SU-DHL-6 (cell line): ENCODE data around the gene CD300E.

Experiments
- H2AFZ ChIP-seq: fragments of 200-600 bp; sonication (generic); 2 replicates; pipeline ENCODE4 v1.6.1; 2014; ENCODE audit warnings: low read depth, mild to moderate bottlenecking, moderate library complexity, mixed read lengths, antibody characterized with exemption, low read length; ENCODE audit not compliant: severe bottlenecking
- H3F3A ChIP-seq: fragments of 200-600 bp; shearing (Covaris generic); 2 replicates; pipeline ENCODE4 v1.6.0; 2016; ENCODE audit warnings: antibody characterized with exemption, mild to moderate bottlenecking; ENCODE audit not compliant: insufficient read depth
- H3K27ac ChIP-seq: fragments of 200-600 bp; sonication (generic); 2 replicates; pipeline ENCODE4 v1.5.1; 2016; ENCODE audit warnings: low read depth, mild to moderate bottlenecking, low read length, moderate library complexity, mixed read lengths
- H3K27me3 ChIP-seq: fragments of 200-600 bp; sonication (generic), shearing (Covaris generic); 2 replicates; pipeline ENCODE4 v1.6.0; 2014; ENCODE audit warnings: mild to moderate bottlenecking, low read length
- H3K36me3 ChIP-seq: fragments of 200-600 bp; sonication (generic); 2 replicates; pipeline ENCODE4 v1.6.1; 2014; ENCODE audit warnings: mild to moderate bottlenecking, low read length, mixed read lengths
- H3K4me2 ChIP-seq: fragments of 300-600, 200-600 bp; shearing (Covaris generic), sonication (generic); 2 replicates; pipeline ENCODE4 v1.6.0; 2014; ENCODE audit warnings: low read length, low read depth, mild to moderate bottlenecking; ENCODE audit not compliant: poor library complexity, severe bottlenecking
- H3K4me3 ChIP-seq: fragments of 200-600 bp; sonication (generic); 2 replicates; pipeline ENCODE4 v1.5.1; 2014; ENCODE audit warnings: antibody characterized with exemption, low read length, mild to moderate bottlenecking, mixed read lengths; ENCODE audit not compliant: insufficient read depth, poor library complexity, severe bottlenecking
- H3K79me2 ChIP-seq: fragments of 200-600 bp; sonication (generic); 2 replicates; pipeline ENCODE4 v1.6.1; 2014; ENCODE audit warnings: mild to moderate bottlenecking, low read length, moderate library complexity; ENCODE audit not compliant: insufficient read depth
- H3K9ac ChIP-seq: fragments of 200-600 bp; sonication (generic); 2 replicates; pipeline ENCODE4 v1.7.0; 2014; ENCODE audit warnings: mild to moderate bottlenecking, low read length
- H3K9me2 ChIP-seq: fragments of 200-600 bp; sonication (generic); replicated peaks from 2 replicates; pipeline ENCODE4 v1.6.1; 2014; ENCODE audit warnings: low read length; ENCODE audit not compliant: insufficient read depth
- H3K9me3 ChIP-seq: fragments of 200-600 bp; sonication (generic); 2 replicates; pipeline ENCODE4 v1.6.1; 2014; ENCODE audit warnings: low read length, mixed read lengths; ENCODE audit not compliant: insufficient read depth
- H4K20me1 ChIP-seq: fragments of 200-600 bp; sonication (generic); 2 replicates; pipeline ENCODE4 v1.6.1; 2014; ENCODE audit warnings: low read depth, mild to moderate bottlenecking, antibody characterized with exemption, low read length, moderate library complexity, mixed read lengths
- EZH2phosphoT487 ChIP-seq: fragments of 200-600 bp; sonication (generic), shearing (Covaris generic); conservative IDR thresholded peaks from 2 replicates; pipeline ENCODE4 v1.6.1; 2018; ENCODE audit warnings: mild to moderate bottlenecking, antibody characterized with exemption, low read length, moderate library complexity, mixed read lengths
- TF ChIP-seq, protein P1 (sequence below): fragments of 200-600 bp; sonication (generic); IDR thresholded peaks from one replicate; pipeline ENCODE4 v1.5.1; 2017; ENCODE audit warnings: antibody characterized with exemption, mild to moderate bottlenecking, low read length, moderate library complexity; ENCODE audit not compliant: insufficient read depth, poor library complexity, severe bottlenecking

CD300E gene

DNA sequence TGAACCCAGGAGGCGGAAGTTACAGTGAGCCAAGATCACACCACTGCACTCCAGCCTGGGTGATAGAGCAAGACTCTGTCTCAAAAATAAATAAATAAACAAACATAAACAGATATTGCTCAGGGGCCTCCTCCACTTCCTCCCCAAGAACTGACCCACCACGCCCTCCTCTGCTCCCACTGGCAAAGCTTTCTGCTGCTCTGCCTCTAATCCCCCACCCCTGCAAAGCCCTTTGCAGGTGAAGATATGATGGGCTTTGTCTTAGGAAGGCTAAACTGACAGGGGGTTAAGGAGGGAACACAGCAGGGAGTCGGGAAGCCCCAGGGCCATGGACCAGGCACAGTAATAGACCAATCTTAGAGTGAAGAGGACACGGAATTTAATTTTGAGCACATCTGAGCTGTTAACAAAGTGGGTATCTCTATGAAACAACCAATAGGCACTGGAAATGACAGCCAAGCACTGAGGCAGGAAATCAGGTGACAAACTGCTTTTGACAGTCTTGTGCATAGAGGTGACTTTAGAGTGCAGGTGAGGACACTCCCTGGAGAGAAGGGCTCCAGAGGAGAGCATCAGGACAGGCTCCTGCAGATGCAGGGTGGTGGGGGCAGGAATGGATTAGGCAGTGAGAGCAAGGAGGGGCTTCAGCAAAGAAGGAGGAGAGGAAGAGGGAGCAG is 25.1 kb downstream of the CD300E start:
- no peak overlapping the region for H3K4me3 ChIP-seq
- no peaks in the 10 kb centered on the region for H3K79me2 ChIP-seq
- H3K36me3 ChIP-seq, result no peaks in the 10 kb centered on the region
- no peak overlapping the region for H3K27ac ChIP-seq
- H3K27me3 ChIP-seq, result no peaks in the 10 kb centered on the region
- TF ChIP-seq, protein P1, sequence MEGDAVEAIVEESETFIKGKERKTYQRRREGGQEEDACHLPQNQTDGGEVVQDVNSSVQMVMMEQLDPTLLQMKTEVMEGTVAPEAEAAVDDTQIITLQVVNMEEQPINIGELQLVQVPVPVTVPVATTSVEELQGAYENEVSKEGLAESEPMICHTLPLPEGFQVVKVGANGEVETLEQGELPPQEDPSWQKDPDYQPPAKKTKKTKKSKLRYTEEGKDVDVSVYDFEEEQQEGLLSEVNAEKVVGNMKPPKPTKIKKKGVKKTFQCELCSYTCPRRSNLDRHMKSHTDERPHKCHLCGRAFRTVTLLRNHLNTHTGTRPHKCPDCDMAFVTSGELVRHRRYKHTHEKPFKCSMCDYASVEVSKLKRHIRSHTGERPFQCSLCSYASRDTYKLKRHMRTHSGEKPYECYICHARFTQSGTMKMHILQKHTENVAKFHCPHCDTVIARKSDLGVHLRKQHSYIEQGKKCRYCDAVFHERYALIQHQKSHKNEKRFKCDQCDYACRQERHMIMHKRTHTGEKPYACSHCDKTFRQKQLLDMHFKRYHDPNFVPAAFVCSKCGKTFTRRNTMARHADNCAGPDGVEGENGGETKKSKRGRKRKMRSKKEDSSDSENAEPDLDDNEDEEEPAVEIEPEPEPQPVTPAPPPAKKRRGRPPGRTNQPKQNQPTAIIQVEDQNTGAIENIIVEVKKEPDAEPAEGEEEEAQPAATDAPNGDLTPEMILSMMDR, result no peak
- TF ChIP-seq EZH2phosphoT487, result no peak
- no peaks in the 10 kb centered on the region for H3K9me2 ChIP-seq
- no peak overlapping the region for H2AFZ ChIP-seq
- no peaks in the 10 kb centered on the region for H3K9me3 ChIP-seq
- no peak overlapping the region for H3K9ac ChIP-seq
- H4K20me1 ChIP-seq, result no peaks in the 10 kb centered on the region
- no peak overlapping the region for H3K4me2 ChIP-seq
- H3F3A ChIP-seq, result no peaks in the 10 kb centered on the region

DNA sequence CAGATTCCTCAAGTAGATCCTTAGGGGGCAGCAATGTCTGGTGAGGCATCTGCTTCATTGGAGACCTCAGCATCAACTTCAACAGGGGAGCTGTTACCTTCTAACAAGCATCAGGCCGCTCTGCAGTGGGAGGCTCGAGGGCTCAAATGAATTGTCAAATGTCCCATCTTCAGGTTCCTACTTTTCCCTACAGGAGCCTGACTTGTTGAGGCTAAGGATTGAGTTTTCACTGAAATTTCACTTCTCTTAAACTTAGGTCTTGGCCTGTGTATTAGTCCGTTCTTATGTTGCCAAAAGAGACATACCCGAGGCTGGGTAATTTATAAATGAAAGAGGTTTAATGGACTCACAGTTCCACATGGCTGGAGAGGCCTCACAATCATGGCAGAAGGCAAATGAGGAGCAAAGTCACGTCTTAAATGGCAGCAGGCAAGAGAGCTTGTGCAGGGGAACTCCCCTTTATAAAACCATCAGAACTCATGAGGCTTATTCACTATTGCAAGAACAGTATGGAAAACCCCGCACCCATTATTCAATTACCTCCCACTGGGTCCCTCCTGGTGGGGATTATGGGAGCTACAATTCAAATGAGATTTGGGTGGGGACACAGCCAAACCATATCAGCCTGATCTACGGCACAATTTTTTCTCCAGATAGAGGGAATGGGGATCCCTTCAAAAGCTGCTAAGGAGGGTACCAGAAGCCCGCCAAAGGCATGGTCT is 26.3 kb downstream of the CD300E start:
- H3K4me2 ChIP-seq, result no peak overlapping the region
- no peaks in the 10 kb centered on the region for H3K27me3 ChIP-seq
- TF ChIP-seq, protein P1, result no peak
- TF ChIP-seq EZH2phosphoT487, result no peak
- H3K9ac ChIP-seq, result no peak overlapping the region
- no peaks in the 10 kb centered on the region for H3K9me3 ChIP-seq
- no peak overlapping the region for H3K4me3 ChIP-seq
- H3F3A ChIP-seq, result no peaks in the 10 kb centered on the region
- no peaks in the 10 kb centered on the region for H3K36me3 ChIP-seq
- no peak overlapping the region for H2AFZ ChIP-seq
- no peaks in the 10 kb centered on the region for H3K79me2 ChIP-seq
- no peaks in the 10 kb centered on the region for H3K9me2 ChIP-seq
- H3K27ac ChIP-seq, result no peak overlapping the region
- H4K20me1 ChIP-seq, result no peaks in the 10 kb centered on the region

DNA sequence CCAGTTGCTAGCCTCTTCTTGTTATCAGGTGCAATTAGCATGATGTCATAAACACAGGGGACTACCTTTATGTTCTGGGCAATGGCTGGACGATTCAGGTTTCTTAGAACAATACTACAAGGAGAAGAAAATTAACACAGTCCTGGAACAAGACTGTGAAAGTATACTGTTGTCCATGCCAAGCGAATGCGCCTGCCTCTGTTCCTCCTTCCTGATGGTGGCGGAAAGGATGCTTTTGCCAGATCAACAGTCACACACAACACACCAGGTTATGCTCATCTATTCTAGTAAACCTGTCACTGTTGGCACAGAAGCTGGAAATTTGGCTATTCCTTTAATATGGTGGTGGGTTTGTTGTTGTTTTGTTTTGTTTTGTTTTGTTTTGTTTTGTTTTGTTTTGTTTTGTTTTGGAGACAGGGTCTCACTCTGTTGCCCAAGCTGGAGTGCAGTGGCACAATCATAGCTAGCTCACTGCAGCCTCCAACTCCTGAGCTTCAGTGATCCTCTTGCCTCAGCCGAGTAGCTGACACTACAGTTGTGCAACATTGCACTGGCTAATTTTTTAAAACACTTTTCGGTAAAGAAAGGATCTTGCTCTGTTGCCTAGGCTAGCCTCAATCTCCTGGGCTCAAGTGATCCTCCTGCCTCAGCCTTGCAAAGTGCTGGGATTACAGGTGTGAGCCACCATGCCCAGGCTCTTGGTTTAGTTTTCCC is 28.3 kb downstream of the CD300E start:
- no peak overlapping the region for H2AFZ ChIP-seq
- H3K4me3 ChIP-seq, result no peak overlapping the region
- H3K4me2 ChIP-seq, result no peak overlapping the region
- H3K9me2 ChIP-seq, result no peaks in the 10 kb centered on the region
- no peak for TF ChIP-seq EZH2phosphoT487
- TF ChIP-seq, protein P1, result no peak
- no peaks in the 10 kb centered on the region for H3K9me3 ChIP-seq
- no peak overlapping the region for H3K9ac ChIP-seq
- H4K20me1 ChIP-seq, result no peaks in the 10 kb centered on the region
- no peaks in the 10 kb centered on the region for H3K27me3 ChIP-seq
- no peaks in the 10 kb centered on the region for H3K79me2 ChIP-seq
- H3K27ac ChIP-seq, result no peak overlapping the region
- no peaks in the 10 kb centered on the region for H3K36me3 ChIP-seq
- H3F3A ChIP-seq, result no peaks in the 10 kb centered on the region
